H9 (cell line): Measurements from ENCODE around the gene C19orf53. TPM values are rescaled to one million over a fixed set of nuclear protein-coding genes. Genes with fewer than 3 reads are reported as not detected.

Experiments used
- DNase-seq: peaks from one replicate; pipeline ENCODE4 v3.0.0-alpha.2; 2017
- H2AFZ ChIP-seq: one replicate; pipeline ENCODE4 v1.6.1; 2013; ENCODE audit warnings: mild to moderate bottlenecking, low read length, control low read depth, moderate library complexity
- H2AK5ac ChIP-seq: 2 replicates; pipeline ENCODE4 v1.6.1; 2013; ENCODE audit warnings: low read length, control low read depth, mixed read lengths; ENCODE audit not compliant: insufficient read length
- H2BK120ac ChIP-seq: one replicate; pipeline ENCODE4 v1.6.1; 2013; ENCODE audit warnings: low read depth, mild to moderate bottlenecking, low read length, control low read depth, inconsistent platforms; ENCODE audit not compliant: poor library complexity, severe bottlenecking
- H2BK12ac ChIP-seq: 2 replicates; pipeline ENCODE4 v1.6.1; 2013; ENCODE audit warnings: low read length, control low read depth, mixed read lengths, low read depth; ENCODE audit not compliant: insufficient read length
- H2BK15ac ChIP-seq: 2 replicates; pipeline ENCODE4 v1.6.1; 2013; ENCODE audit warnings: low read depth, low read length, control low read depth
- H2BK20ac ChIP-seq: one replicate; pipeline ENCODE4 v1.6.1; 2013; ENCODE audit warnings: low read depth, mild to moderate bottlenecking, low read length, control low read depth, inconsistent platforms; ENCODE audit not compliant: poor library complexity, severe bottlenecking
- H2BK5ac ChIP-seq: 2 replicates; pipeline ENCODE4 v1.6.1; 2013; ENCODE audit warnings: low read length, control low read depth, mixed read lengths; ENCODE audit not compliant: insufficient read length
- H3K14ac ChIP-seq: 2 replicates; pipeline ENCODE4 v1.6.1; 2013; ENCODE audit warnings: low read length, control low read depth; ENCODE audit not compliant: insufficient read depth
- H3K18ac ChIP-seq: 2 replicates; pipeline ENCODE4 v1.6.1; 2013; ENCODE audit warnings: low read depth, mild to moderate bottlenecking, mixed read lengths, low read length, control low read depth; ENCODE audit not compliant: insufficient read length
- H3K23ac ChIP-seq: 2 replicates; pipeline ENCODE4 v1.6.1; 2013; ENCODE audit warnings: low read length, control low read depth, mixed read lengths, low read depth; ENCODE audit not compliant: insufficient read length
- H3K23me2 ChIP-seq: 2 replicates; pipeline ENCODE4 v1.6.1; 2013; ENCODE audit warnings: low read depth, mild to moderate bottlenecking, mixed read lengths, low read length, control low read depth; ENCODE audit not compliant: insufficient read length, poor library complexity, severe bottlenecking
- H3K27ac ChIP-seq: 2 replicates; pipeline ENCODE4 v1.5.1; 2013; ENCODE audit warnings: low read length, control low read depth, mixed read lengths, low read depth; ENCODE audit not compliant: insufficient read length
- H3K27me3 ChIP-seq: 2 replicates; pipeline ENCODE4 v1.6.1; 2013; ENCODE audit warnings: low read length, control low read depth, inconsistent platforms; ENCODE audit not compliant: insufficient read depth
- H3K4ac ChIP-seq: 2 replicates; pipeline ENCODE4 v1.6.1; 2013; ENCODE audit warnings: low read depth, mild to moderate bottlenecking, control low read depth, inconsistent platforms, low read length, moderate library complexity
- H3K4me1 ChIP-seq: 2 replicates; pipeline ENCODE4 v1.6.1; 2013; ENCODE audit warnings: low read length, control low read depth, inconsistent platforms; ENCODE audit not compliant: insufficient read depth
- H3K4me2 ChIP-seq: 2 replicates; pipeline ENCODE4 v1.6.1; 2013; ENCODE audit warnings: low read length, control low read depth, mixed read lengths; ENCODE audit not compliant: insufficient read length, insufficient read depth
- H3K56ac ChIP-seq: 2 replicates; pipeline ENCODE4 v1.6.1; 2013; ENCODE audit warnings: low read depth, mild to moderate bottlenecking, mixed read lengths, low read length, control low read depth; ENCODE audit not compliant: insufficient read length
- H3K79me1 ChIP-seq: 2 replicates; pipeline ENCODE4 v1.6.1; 2013; ENCODE audit warnings: low read depth, mild to moderate bottlenecking, moderate library complexity, low read length, control low read depth, inconsistent platforms; ENCODE audit not compliant: insufficient read depth, poor library complexity, severe bottlenecking
- H3K79me2 ChIP-seq: 2 replicates; pipeline ENCODE4 v1.6.1; 2013; ENCODE audit warnings: low read length, control low read depth, inconsistent platforms; ENCODE audit not compliant: insufficient read depth
- H3K9ac ChIP-seq: 2 replicates; pipeline ENCODE4 v1.6.1; 2013; ENCODE audit warnings: low read length, control low read depth, mixed read lengths; ENCODE audit not compliant: insufficient read length; ENCODE audit errors: extremely low read depth
- H3K9me3 ChIP-seq: one replicate; pipeline ENCODE4 v1.6.1; 2013; ENCODE audit warnings: low read depth, low read length, inconsistent platforms; ENCODE audit not compliant: control insufficient read depth
- H3T11ph ChIP-seq: one replicate; pipeline ENCODE4 v1.6.1; 2013; ENCODE audit warnings: mild to moderate bottlenecking, low read length, control low read depth, inconsistent platforms
- H4K20me1 ChIP-seq: one replicate; pipeline ENCODE4 v1.6.1; 2013; ENCODE audit not compliant: control insufficient read depth, insufficient read length, insufficient read depth
- H4K5ac ChIP-seq: 2 replicates; pipeline ENCODE4 v1.6.1; 2013; ENCODE audit warnings: low read depth, mild to moderate bottlenecking, mixed read lengths, low read length, control low read depth; ENCODE audit not compliant: insufficient read length
- H4K8ac ChIP-seq: replicated peaks from 2 replicates; pipeline ENCODE4 v1.6.1; 2013; ENCODE audit warnings: low read length, control low read depth, mixed read lengths, low read depth; ENCODE audit not compliant: insufficient read length
- H4K91ac ChIP-seq: 2 replicates; pipeline ENCODE4 v1.6.1; 2013; ENCODE audit warnings: low read depth, mild to moderate bottlenecking, moderate library complexity, mixed read lengths, low read length, control low read depth; ENCODE audit not compliant: insufficient read length
- H3K27ac Mint-ChIP-seq, 3 experiments: 2 replicates in 2 of 3; 3 replicates in 1 of 3; pipeline ENCODE4 v1.8.0; 2020 to 2021; ENCODE audit warnings: mixed read lengths in 3 of 3, mild to moderate bottlenecking in 1 of 3, moderate library complexity in 1 of 3
- H3K27me3 Mint-ChIP-seq: 2 replicates; pipeline ENCODE4 v1.8.0; 2021; ENCODE audit warnings: low read depth, mild to moderate bottlenecking, moderate library complexity, mixed read lengths
- H3K36me3 Mint-ChIP-seq, 3 experiments: 2 replicates in 2 of 3; 3 replicates in 1 of 3; pipeline ENCODE4 v1.8.0; 2020 to 2021; ENCODE audit warnings: low read depth in 3 of 3, mixed read lengths in 3 of 3; ENCODE audit not compliant: insufficient read depth in 1 of 3
- H3K4me1 Mint-ChIP-seq, 2 experiments: 2 replicates each; pipeline ENCODE4 v1.8.0; 2020; ENCODE audit warnings: mixed read lengths in 2 of 2
- H3K4me3 Mint-ChIP-seq, 2 experiments: 2 replicates in 1 of 2; 3 replicates in 1 of 2; pipeline ENCODE4 v1.8.0; 2020 to 2021; ENCODE audit warnings: mild to moderate bottlenecking in 2 of 2, mixed read lengths in 2 of 2, moderate library complexity in 1 of 2
- H3K9me3 Mint-ChIP-seq, 2 experiments: 2 replicates in 1 of 2; 3 replicates in 1 of 2; pipeline ENCODE4 v1.8.0; 2020; ENCODE audit warnings: mild to moderate bottlenecking in 2 of 2, mixed read lengths in 2 of 2, moderate library complexity in 1 of 2
- WGBS: extraction: QIAGEN DNeasy Blood & Tissue Kit; methylation state at CpG from one replicate; pipeline ENCODE4 v1.1.7; 2013; ENCODE audit warnings: missing lambda C conversion rate, low lambda C conversion rate, mixed read lengths; ENCODE audit not compliant: insufficient read length; ENCODE audit errors: extremely low coverage; 5-methylcytosine and 5-hydroxymethylcytosine counted together
- total RNA-seq: library from RNA; stranded (reverse); gene quantifications from 2 replicates; pipeline ENCODE4 v1.2.1, GENCODE V29; 2021
- TF ChIP-seq, protein P1 (sequence below): fragments of 200-600 bp; sonication (generic); conservative IDR thresholded peaks from 3 replicates; pipeline ENCODE4 v1.8.0; 2021; ENCODE audit warnings: antibody characterized with exemption, mild to moderate bottlenecking

Gene C19orf53
- total RNA-seq, 1 experiment from 2014 or later: 129 TPM

DNA sequence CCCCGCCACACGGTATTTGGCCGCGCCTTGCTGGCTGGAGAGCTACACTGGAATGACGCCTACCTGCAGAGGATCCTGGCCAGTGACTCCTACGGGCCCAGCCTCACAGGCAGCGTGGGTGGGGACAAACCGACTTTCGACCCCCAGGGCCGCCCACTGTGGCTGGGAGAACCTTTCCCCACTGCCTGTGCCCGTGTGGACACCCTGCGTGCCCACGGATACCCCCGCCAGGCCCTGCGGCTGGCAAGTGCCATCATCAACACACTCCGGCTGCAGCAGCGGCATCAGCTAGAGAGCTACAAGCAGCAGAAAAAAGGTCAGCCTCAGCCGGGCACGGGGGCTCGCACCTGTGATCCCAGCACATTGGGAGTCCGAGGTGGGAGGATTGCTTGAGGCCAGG lies 40.3 kb downstream of the C19orf53 start:
- Histone ChIP-seq H3K79me1 (no peaks in the 10 kb centered on the region), H2BK12ac (no peak overlapping the region), H2AK5ac (no peak overlapping the region), H3K4ac (no peak overlapping the region), H4K91ac (no peak overlapping the region), H2BK5ac (no peak overlapping the region), H4K5ac (no peak overlapping the region), H3K9ac (no peak overlapping the region), H3K27ac (no peak overlapping the region), H3K56ac (no peak overlapping the region), H2BK20ac (no peak overlapping the region), H2BK15ac (no peak overlapping the region), H3K4me1 (no peaks in the 10 kb centered on the region), H2AFZ (no peak overlapping the region), H4K8ac (no peak overlapping the region), H4K20me1 (no peaks in the 10 kb centered on the region), H3K23me2 (peaks cover 4% of the 10 kb centered on the region), H3K14ac (no peak overlapping the region; the same call in 1 of the 2 replicates), H3K9me3 (no peaks in the 10 kb centered on the region), H3K18ac (no peak overlapping the region), H3K4me2 (no peak overlapping the region), H3K79me2 (no peaks in the 10 kb centered on the region), H3K27me3 (no peaks in the 10 kb centered on the region), H2BK120ac (no peak overlapping the region), H3T11ph (no peak overlapping the region), H3K23ac (no peak overlapping the region)
- H3K36me3 Mint-ChIP-seq: peaks cover 17 to 60% (median 31%) of the 10 kb centered on the region in 3 experiments
- no peak for DNase-seq
- no peaks in the 10 kb centered on the region; a peak in 1 of 5 replicates for H3K9me3 Mint-ChIP-seq
- H3K4me3 Mint-ChIP-seq: no peak overlapping the region
- no peaks in the 10 kb centered on the region for H3K27me3 Mint-ChIP-seq
- no peak overlapping the region for H3K27ac Mint-ChIP-seq
- TF ChIP-seq, protein P1, sequence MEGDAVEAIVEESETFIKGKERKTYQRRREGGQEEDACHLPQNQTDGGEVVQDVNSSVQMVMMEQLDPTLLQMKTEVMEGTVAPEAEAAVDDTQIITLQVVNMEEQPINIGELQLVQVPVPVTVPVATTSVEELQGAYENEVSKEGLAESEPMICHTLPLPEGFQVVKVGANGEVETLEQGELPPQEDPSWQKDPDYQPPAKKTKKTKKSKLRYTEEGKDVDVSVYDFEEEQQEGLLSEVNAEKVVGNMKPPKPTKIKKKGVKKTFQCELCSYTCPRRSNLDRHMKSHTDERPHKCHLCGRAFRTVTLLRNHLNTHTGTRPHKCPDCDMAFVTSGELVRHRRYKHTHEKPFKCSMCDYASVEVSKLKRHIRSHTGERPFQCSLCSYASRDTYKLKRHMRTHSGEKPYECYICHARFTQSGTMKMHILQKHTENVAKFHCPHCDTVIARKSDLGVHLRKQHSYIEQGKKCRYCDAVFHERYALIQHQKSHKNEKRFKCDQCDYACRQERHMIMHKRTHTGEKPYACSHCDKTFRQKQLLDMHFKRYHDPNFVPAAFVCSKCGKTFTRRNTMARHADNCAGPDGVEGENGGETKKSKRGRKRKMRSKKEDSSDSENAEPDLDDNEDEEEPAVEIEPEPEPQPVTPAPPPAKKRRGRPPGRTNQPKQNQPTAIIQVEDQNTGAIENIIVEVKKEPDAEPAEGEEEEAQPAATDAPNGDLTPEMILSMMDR: no peak
- peaks cover 3 to 7% of the 10 kb centered on the region in 2 experiments; a peak in 3 of 4 replicates for H3K4me1 Mint-ChIP-seq
- WGBS: no CpG with 5 or more reads among the region's 21 CpGs
